HepG2 (cell line): ENCODE measurements around the gene TBC1D19. TPM values are rescaled to one million over a fixed set of nuclear protein-coding genes. Genes with fewer than 3 reads are reported as not detected.

Experiments
- ATAC-seq: fragments of 200-7000 bp; cut with Tn5 transposase; 3 replicates; pipeline ENCODE4 v1.9.1; 2020; ENCODE audit warnings: mild to moderate bottlenecking, moderate library complexity
- BruUV-seq: library from RNA; stranded (reverse); fragments of 400-500 nt; replicated peaks from 2 replicates; lab custom pipeline; 2021; lab: Mats Ljungman, UMichigan
- CTCF ChIA-PET: fragments of 300-600 bp; formaldehyde crosslinking; extraction: SDS; loops from one replicate; lab custom pipeline; 2021; ENCODE audit warnings: low total read pairs, inconsistent platforms, low intra/inter-chr PET ratio; lab: Yijun Ruan, JAX
- POLR2A ChIA-PET: fragments of 350-600 bp; sonication (Branson Sonifier 250); formaldehyde crosslinking; loops from one replicate; lab custom pipeline; 2020; ENCODE audit warnings: antibody characterized with exemption, inconsistent platforms; lab: Yijun Ruan, JAX
- DNase-seq: peaks from one replicate; pipeline ENCODE4 v3.0.0-alpha.2; 2015; ENCODE audit warnings: low spot score
- FAIRE-seq: peaks from 3 replicates; lab custom pipeline; 2011; peaks lifted over from hg19 to GRCh38; lab: Jason Lieb, UNC
- H2AFZ ChIP-seq: one replicate; pipeline ENCODE4 v1.6.1; 2011; ENCODE audit warnings: low read length, inconsistent platforms
- H3K27ac ChIP-seq: fragments of 300-600 bp; 3 replicates; pipeline ENCODE4 v1.8.0; 2011; ENCODE audit warnings: mixed run types, mild to moderate bottlenecking, mixed read lengths, low read length, inconsistent platforms; ENCODE audit not compliant: insufficient read depth; ENCODE audit errors: extremely low read length
- H3K27me3 ChIP-seq, 2 experiments: fragments of 200-600 bp in 1 of 2; 2 replicates in 1 of 2; 3 replicates in 1 of 2; pipeline versions ENCODE4 v1.6.0 to v1.8.0; 2011; ENCODE audit warnings: low read length in 2 of 2, mild to moderate bottlenecking in 2 of 2, moderate library complexity in 2 of 2, inconsistent platforms in 1 of 2; ENCODE audit not compliant: insufficient read depth in 2 of 2, control insufficient read depth in 1 of 2
- H3K36me3 ChIP-seq, 2 experiments: fragments of 200-600 bp in 1 of 2; replicated peaks in 1 of 2; 2 replicates in 1 of 2; 3 replicates in 1 of 2; pipeline versions ENCODE4 v1.5.1 to v1.8.0; 2011; ENCODE audit warnings: low read length in 2 of 2, inconsistent platforms in 1 of 2; ENCODE audit not compliant: insufficient read depth in 2 of 2, control insufficient read depth in 1 of 2
- H3K4me1 ChIP-seq: 2 replicates; pipeline ENCODE4 v1.5.1; 2012; ENCODE audit warnings: low read length, inconsistent platforms; ENCODE audit not compliant: insufficient read depth
- H3K4me2 ChIP-seq: 2 replicates; pipeline ENCODE4 v1.6.0; 2011; ENCODE audit warnings: low read depth, low read length, inconsistent platforms
- H3K4me3 ChIP-seq, 3 experiments: fragments of 200-600 bp in 1 of 3; sonication (generic), shearing (Covaris generic) in 1 of 3; replicated peaks in 1 of 3; 2 replicates each; pipeline ENCODE4 v1.5.1; 2011 to 2016; ENCODE audit warnings: low read length in 3 of 3, inconsistent platforms in 2 of 3, low read depth in 2 of 3, mild to moderate bottlenecking in 2 of 3, control low read depth in 1 of 3, mixed read lengths in 1 of 3; ENCODE audit not compliant: insufficient read depth in 1 of 3
- H3K79me2 ChIP-seq: one replicate; pipeline ENCODE4 v1.6.1; 2011; ENCODE audit warnings: low read length, inconsistent platforms; ENCODE audit not compliant: insufficient read depth
- H3K9ac ChIP-seq: 2 replicates; pipeline ENCODE4 v1.6.0; 2011; ENCODE audit warnings: mild to moderate bottlenecking, low read depth, low read length, inconsistent platforms; ENCODE audit not compliant: insufficient read depth
- H3K9me3 ChIP-seq: 2 replicates; pipeline ENCODE4 v1.5.1; 2012; ENCODE audit warnings: mild to moderate bottlenecking, low read length
- H4K20me1 ChIP-seq: 2 replicates; pipeline ENCODE4 v1.6.0; 2011; ENCODE audit warnings: inconsistent platforms, mild to moderate bottlenecking, low read length, moderate library complexity; ENCODE audit not compliant: insufficient read depth
- NFE2L1 ChIP-seq: sonication (generic); formaldehyde crosslinking; IDR thresholded peaks from 2 replicates; pipeline ENCODE4 v1.4.0; 2020; ENCODE audit warnings: missing genetic modification reagents, mild to moderate bottlenecking, borderline replicate concordance
- SP1 ChIP-seq, 2 experiments: fragments of 450-650 bp in 1 of 2; sonication (generic) in 1 of 2; formaldehyde crosslinking in 1 of 2; IDR thresholded peaks; 2 replicates each; pipeline versions ENCODE4 v1.4.0 to v1.6.1; 2016 to 2020; ENCODE audit warnings: missing genetic modification reagents in 1 of 2
- ZFP36 ChIP-seq: fragments of 150-350 bp; IDR thresholded peaks from 2 replicates; pipeline ENCODE4 v1.6.1; 2018; ENCODE audit warnings: borderline replicate concordance, low read length, low read depth; ENCODE audit not compliant: partially characterized antibody
- ZKSCAN5 ChIP-seq: sonication (generic); formaldehyde crosslinking; IDR thresholded peaks from 2 replicates; pipeline ENCODE4 v1.5.1; 2020; ENCODE audit warnings: mild to moderate bottlenecking, missing genetic modification reagents
- ZNF460 ChIP-seq: sonication (generic); formaldehyde crosslinking; IDR thresholded peaks from 2 replicates; pipeline ENCODE4 v1.5.1; 2020; ENCODE audit warnings: missing genetic modification reagents, mild to moderate bottlenecking, borderline replicate concordance
- WGBS: methylation state at CpG from one replicate; pipeline ENCODE4 v1.1.6; 2017; ENCODE audit warnings: low lambda C conversion rate; 5-methylcytosine and 5-hydroxymethylcytosine counted together
- in situ Hi-C: cut with HindIII; loops from 2 replicates; pipeline ENCODE4 v1.10.0; 2017; ENCODE audit warnings: low pct_unique_long_range_greater_than_20kb; ENCODE audit not compliant: extremely low pct_ligation_motif_present
- intact Hi-C: fragments of 100-400 bp; cut with micrococcal nuclease; formaldehyde crosslinking; loops from one replicate; pipeline ENCODE4 v1.10.0; 2022; ENCODE audit not compliant: unreplicated experiment
- polyA plus RNA-seq, 8 experiments: library from polyadenylated mRNA; depleted of rRNA in 3 of 8; stranded (reverse) in 7 of 8; unstranded in 1 of 8; fragments of >200 nt; fragmentation: Illumina TruSeq in 4 of 8; extraction: Trizol in 4 of 8; gene quantifications; 2 replicates each; pipeline versions ENCODE4 v1.2.1 to v1.2.3, GENCODE V29; 2011 to 2016; ENCODE audit warnings: low read depth in 4 of 8, missing spikeins in 1 of 8, mixed read lengths in 1 of 8; ENCODE audit not compliant: insufficient read depth in 1 of 8
- total RNA-seq, 5 experiments: library from RNA; depleted of rRNA; stranded (reverse); fragments of >200 nt; fragmentation: Illumina TruSeq; extraction: Trizol; gene quantifications; 2 replicates each; pipeline ENCODE4 v1.2.3, GENCODE V29; 2016; ENCODE audit warnings: low read depth in 1 of 5
- TF ChIP-seq, protein P1 (sequence below): sonication (generic); formaldehyde crosslinking; IDR thresholded peaks from 2 replicates; pipeline ENCODE4 v1.5.0; 2020; ENCODE audit warnings: mild to moderate bottlenecking, missing genetic modification reagents
- TF ChIP-seq, protein P2 (sequence below): sonication (generic); formaldehyde crosslinking; IDR thresholded peaks from 2 replicates; pipeline ENCODE4 v1.4.0; 2020; ENCODE audit warnings: missing genetic modification reagents, mild to moderate bottlenecking, borderline replicate concordance
- TF ChIP-seq, protein P3 (sequence below): sonication (generic); formaldehyde crosslinking; IDR thresholded peaks from 2 replicates; pipeline ENCODE4 v1.4.0; 2020; ENCODE audit warnings: mild to moderate bottlenecking, missing genetic modification reagents, borderline replicate concordance

The TBC1D19 gene
- total and polyA plus RNA-seq, 2 of the 13 experiments (the other 11 are each of a cell fraction or from before 2014, with no cell fraction given), result 1.6 to 3.5 TPM

DNA sequence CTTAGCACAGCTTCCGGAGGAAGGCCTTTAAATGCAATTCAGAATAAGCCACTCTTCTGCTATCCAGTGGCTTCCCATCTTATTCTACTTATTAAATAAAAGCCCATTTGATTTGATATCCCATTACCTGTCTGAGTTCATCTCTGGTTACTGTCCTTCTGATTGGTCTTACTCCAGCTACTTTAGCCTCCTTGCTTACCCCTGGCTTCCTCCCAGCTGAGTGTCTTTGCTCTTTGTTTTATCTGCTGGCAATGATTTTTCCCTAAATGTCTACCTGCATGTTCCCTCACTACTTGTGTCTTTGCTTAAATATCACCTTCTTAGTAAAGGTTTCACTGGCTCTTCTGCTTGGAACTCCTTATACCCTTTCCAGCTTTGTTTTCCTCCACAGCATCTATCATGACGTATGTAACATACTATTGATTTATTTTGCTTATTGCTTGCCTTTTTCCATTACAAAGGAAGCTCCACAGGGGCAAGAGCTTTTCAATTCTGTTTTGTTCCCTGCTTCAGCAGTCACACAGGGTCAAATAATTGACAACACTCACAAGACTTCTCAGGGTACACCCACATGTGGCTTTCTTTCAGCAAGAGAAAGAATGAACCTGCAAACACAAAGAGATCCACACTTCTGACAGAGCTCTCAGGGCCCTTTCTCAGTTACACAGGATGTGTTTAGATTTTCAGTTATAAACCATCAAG lies 63.8 kb downstream of the TBC1D19 start:
- FAIRE-seq, result no peak
- Histone ChIP-seq H4K20me1 (no peaks in the 10 kb centered on the region), H2AFZ (no peak overlapping the region), H3K4me3 (no peak overlapping the region), H3K4me2 (no peak overlapping the region), H3K27me3 (no peaks in the 10 kb centered on the region), H3K36me3 (no peaks in the 10 kb centered on the region), H3K4me1 (no peaks in the 10 kb centered on the region)
- no peak for DNase-seq
- intact Hi-C loops (no loop called here), in situ Hi-C loops (no loop called here)
- POLR2A ChIA-PET, result no interaction called here
- 99% methylated on average over 2 of the region's 2 CpGs for WGBS
- ATAC-seq, result no peak
- TF ChIP-seq ZKSCAN5 (CRISPR knock-in tag) (no peak), ZFP36 (no peak), NFE2L1 (CRISPR knock-in tag) (no peak), ZNF460 (CRISPR knock-in tag) (no peak), SP1 (IDR thresholded peaks at IDR 0.05) (no peak), SP1 (CRISPR knock-in tag; IDR thresholded peaks at IDR 0.05) (no peak)
- TF ChIP-seq, protein P1, sequence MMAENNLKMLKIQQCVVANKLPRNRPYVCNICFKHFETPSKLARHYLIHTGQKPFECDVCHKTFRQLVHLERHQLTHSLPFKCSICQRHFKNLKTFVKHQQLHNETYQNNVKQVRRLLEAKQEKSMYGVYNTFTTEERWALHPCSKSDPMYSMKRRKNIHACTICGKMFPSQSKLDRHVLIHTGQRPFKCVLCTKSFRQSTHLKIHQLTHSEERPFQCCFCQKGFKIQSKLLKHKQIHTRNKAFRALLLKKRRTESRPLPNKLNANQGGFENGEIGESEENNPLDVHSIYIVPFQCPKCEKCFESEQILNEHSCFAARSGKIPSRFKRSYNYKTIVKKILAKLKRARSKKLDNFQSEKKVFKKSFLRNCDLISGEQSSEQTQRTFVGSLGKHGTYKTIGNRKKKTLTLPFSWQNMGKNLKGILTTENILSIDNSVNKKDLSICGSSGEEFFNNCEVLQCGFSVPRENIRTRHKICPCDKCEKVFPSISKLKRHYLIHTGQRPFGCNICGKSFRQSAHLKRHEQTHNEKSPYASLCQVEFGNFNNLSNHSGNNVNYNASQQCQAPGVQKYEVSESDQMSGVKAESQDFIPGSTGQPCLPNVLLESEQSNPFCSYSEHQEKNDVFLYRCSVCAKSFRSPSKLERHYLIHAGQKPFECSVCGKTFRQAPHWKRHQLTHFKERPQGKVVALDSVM (CRISPR knock-in tag), result no peak
- TF ChIP-seq, protein P2, sequence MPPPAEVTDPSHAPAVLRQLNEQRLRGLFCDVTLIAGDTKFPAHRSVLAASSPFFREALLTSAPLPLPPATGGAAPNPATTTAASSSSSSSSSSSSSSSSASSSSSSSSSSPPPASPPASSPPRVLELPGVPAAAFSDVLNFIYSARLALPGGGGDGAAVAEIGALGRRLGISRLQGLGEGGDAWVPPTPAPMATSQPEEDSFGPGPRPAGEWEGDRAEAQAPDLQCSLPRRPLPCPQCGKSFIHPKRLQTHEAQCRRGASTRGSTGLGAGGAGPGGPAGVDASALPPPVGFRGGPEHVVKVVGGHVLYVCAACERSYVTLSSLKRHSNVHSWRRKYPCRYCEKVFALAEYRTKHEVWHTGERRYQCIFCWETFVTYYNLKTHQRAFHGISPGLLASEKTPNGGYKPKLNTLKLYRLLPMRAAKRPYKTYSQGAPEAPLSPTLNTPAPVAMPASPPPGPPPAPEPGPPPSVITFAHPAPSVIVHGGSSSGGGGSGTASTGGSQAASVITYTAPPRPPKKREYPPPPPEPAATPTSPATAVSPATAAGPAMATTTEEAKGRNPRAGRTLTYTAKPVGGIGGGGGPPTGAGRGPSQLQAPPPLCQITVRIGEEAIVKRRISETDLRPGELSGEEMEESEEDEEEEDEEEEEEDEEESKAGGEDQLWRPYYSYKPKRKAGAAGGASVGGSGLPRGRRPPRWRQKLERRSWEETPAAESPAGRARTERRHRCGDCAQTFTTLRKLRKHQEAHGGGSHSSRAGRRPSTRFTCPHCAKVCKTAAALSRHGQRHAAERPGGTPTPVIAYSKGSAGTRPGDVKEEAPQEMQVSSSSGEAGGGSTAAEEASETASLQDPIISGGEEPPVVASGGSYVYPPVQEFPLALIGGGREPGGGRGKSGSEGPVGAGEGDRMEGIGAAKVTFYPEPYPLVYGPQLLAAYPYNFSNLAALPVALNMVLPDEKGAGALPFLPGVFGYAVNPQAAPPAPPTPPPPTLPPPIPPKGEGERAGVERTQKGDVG (CRISPR knock-in tag), result no peak
- TF ChIP-seq, protein P3, sequence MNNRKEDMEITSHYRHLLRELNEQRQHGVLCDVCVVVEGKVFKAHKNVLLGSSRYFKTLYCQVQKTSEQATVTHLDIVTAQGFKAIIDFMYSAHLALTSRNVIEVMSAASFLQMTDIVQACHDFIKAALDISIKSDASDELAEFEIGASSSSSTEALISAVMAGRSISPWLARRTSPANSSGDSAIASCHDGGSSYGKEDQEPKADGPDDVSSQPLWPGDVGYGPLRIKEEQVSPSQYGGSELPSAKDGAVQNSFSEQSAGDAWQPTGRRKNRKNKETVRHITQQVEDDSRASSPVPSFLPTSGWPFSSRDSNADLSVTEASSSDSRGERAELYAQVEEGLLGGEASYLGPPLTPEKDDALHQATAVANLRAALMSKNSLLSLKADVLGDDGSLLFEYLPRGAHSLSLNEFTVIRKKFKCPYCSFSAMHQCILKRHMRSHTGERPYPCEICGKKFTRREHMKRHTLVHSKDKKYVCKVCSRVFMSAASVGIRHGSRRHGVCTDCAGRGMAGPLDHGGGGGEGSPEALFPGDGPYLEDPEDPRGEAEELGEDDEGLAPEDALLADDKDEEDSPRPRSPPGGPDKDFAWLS (CRISPR knock-in tag), result no peak
- TF ChIP-seq, all 625 proteins: peak for 0
- H3K79me2 ChIP-seq, result no peaks in the 10 kb centered on the region
- BruUV-seq, result no TSS peak
- no peak overlapping the region for H3K27ac ChIP-seq
- H3K9ac ChIP-seq, result no peak overlapping the region
- CTCF ChIA-PET, result no interaction called here
- H3K9me3 ChIP-seq, result no peaks in the 10 kb centered on the region
